T-helper 1 cell treated with Interleukin-12 subunit alpha and Interleukin-12 subunit beta and Interleukin-4 antibody, amounts not matched to agents 30 ng/mL and 1 ng/mL, for 36 hours (primary cell): ENCODE results near the gene MT1M. TPM values are rescaled to one million over a fixed set of nuclear protein-coding genes. Genes with fewer than 3 reads are reported as not detected.
"Not testable (repeated sequence)": the region's sequence is repeated elsewhere in the genome, so short reads cannot be mapped to it uniquely, and the experiment has no call there.

Source experiments
- intact Hi-C: fragments of 100-400 bp; cut with micrococcal nuclease; formaldehyde crosslinking; loops from one replicate; pipeline ENCODE4 v1.15.1; 2024
- total RNA-seq: library from RNA; stranded (reverse); gene quantifications from 2 replicates; pipeline ENCODE4 v1.2.3, GENCODE V29; 2022

MT1M gene
- total RNA-seq, result not detected in 2 replicates

DNA sequence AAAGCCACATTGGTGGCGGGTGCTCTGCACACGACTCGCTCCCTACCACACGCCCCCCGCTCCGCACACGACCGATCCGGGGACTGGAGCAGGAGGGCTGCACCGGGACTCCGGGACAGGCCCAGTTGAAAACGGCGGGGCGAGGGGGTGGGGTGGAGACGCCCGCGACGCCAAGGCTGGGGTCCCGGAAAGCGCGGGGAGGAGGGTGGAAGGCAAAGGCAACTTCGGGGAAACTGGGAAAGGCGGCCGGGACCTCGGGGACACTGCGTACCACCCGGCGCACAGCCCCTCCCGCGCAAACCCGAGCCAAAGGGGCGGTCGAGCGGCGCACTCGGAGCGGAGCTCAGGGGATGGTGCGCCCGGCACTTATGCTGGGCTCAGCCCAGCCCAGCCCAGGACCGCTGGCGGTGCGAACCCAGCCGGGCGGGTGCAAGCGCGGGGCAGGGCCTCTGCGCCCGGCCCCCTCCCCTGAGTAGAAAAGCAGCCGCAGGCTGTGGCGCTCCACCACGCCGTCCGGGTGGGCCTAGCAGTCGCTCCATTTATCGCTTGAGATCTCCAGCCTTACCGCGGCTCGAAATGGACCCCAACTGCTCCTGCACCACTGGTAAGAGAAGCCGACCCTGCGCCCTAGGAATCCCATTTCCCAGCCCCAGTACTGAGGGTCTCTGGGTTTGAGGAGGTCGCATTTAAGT lies at the start of gene MT1M:
Gene MT1M, plus strand, starts transcription at position 504 of the 692 bp plus-strand sequence. Its CDS starts 73 bp downstream, at position 577.
- intact Hi-C loops, result loop anchor here (1.0 kb wide), 1 partner anchor 55 kb away; no protein-coding TSS in a partner anchor

DNA sequence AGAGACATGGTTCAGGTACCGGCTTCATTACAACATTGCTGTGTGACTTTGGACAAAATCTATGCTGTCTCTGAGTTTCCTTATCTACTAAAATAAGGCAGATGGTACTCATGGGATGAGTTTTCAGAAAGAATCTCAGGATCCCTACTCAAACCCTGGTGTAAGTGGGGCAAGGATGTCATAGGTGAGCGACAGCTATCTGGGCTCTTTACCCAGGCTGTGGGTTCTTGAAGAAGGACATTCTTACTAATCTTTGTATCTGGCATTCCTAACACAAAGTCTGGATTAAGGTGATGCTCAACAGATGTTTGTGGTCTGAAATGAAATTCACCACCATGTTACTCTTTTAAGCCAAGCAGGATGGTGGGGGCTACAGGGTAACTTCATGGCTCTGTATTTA lies 49.5 kb upstream of the MT1M start:
- intact Hi-C loops, result not testable (repeated sequence)

DNA sequence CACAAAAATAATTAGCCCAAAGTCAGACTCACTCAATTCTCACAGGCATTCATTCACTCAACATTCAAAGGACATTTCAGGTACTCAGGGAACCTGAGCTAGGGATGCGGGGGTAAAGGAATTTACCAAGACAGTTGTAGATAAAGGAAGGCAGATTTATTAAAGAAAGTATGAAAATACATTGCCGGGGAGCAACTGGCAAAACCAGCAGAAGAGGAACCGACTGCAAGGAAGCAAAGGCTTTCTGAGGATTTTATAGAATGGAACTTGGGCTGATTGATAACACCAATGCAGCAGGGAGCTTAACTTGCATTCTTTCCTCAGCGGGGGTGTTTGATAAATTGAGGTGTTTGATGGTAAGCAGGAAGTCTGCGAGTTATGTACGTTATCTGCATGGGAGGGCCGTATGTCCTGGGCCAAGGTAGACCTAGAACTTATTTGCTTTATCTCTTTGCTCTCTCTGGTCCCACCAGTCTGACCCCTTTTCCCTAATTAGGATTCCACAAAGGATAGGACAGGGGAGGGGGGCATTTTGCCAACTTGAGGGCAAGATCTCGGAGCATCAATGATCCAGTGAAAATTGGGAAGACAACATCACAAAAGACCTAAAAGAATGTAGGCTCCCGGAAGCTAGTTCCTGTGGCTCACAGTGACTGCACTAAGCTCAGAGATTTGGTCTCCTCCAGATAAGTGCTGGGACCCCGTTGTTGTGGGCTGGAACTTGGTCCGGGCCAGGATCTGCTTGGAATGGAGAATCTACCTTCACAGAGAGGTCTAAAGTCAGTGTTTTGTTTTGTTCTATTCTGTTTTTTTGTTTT lies 48.9 kb upstream of the MT1M start:
- intact Hi-C loops, result no loop called here

DNA sequence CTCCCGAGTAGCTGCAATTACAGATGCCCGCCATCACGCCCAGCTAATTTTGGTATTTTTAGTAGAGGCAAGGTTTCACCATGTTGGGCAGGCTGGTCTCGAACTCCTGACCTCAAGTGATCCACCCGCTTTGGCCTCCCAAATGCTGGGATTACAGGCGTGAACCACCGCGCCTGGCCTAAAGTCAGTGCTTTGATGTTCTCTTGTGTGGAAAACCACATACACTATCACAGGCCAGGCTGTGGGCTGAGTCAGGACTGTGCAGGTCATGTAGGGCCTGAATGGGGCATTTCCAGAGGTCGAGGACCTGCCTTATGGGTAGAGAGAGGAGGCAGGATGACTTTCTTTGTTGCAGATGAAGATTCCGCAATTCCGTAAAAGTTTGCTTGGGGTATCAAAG lies 48.2 kb upstream of the MT1M start:
- intact Hi-C loops, result no loop called here

DNA sequence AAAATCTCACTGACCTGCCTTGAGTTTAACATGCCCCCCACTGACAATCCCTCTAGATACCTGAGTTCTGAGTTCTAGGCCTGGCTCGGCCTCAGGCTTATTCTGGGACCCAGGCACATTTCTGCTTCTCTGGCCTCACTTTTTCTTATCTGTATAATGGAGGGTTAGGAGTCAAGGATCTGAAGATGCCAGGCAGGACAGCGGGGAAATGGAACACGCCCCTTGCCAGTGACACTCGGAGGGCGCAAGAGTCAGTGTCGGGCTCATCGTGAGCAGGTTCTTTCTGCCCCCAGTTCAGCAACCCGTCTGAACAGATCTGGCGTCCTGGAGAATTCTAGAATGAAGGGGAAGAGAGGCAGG lies 43.7 kb upstream of the MT1M start:
- intact Hi-C loops, result no loop called here

DNA sequence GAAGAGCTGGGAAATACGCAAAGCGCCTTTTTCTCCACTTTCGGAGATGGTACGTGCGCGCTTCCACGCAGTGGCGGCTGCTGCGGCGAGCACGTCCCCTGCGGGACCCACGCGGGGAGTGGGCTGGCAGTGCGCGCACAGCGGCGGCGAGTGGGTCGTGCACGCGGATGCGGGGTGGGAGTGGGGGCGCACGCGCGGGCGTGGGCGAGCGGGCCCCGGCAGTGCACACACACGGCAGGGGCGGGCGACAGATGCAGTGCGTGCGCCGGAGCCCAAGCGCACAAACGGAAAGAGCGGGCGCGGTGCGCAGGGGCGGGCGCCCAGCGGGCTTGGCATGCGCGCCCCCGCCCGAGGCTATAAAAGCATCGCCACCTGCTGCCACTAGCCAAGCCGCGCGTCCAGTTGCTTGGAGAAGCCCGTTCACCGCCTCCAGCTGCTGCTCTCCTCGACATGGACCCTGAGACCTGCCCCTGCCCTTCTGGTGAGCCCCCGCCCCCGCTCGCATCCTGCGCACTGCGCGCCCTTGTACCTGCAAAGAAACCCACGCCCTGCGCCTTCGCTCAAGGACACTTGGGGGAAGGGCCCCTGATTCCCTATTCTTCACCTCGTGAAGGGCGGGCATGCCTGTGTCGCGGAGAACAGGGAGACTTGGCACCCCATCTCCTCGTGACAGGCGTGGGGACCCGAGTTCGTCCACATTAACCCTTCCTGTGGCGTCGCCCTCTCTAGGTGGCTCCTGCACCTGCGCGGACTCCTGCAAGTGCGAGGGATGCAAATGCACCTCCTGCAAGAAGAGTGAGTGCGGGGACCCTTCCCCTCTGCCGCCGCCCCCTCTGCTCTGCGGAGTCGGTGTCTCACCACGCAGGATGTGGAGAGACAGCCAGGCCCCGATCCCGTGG lies 43.1 kb upstream of the MT1M start, which contains the start of gene MT3:
Gene MT3, plus strand, starts transcription at position 388 of the 899 bp plus-strand sequence. Its CDS starts 63 bp downstream, at position 451.
- intact Hi-C loops, result no loop called here

DNA sequence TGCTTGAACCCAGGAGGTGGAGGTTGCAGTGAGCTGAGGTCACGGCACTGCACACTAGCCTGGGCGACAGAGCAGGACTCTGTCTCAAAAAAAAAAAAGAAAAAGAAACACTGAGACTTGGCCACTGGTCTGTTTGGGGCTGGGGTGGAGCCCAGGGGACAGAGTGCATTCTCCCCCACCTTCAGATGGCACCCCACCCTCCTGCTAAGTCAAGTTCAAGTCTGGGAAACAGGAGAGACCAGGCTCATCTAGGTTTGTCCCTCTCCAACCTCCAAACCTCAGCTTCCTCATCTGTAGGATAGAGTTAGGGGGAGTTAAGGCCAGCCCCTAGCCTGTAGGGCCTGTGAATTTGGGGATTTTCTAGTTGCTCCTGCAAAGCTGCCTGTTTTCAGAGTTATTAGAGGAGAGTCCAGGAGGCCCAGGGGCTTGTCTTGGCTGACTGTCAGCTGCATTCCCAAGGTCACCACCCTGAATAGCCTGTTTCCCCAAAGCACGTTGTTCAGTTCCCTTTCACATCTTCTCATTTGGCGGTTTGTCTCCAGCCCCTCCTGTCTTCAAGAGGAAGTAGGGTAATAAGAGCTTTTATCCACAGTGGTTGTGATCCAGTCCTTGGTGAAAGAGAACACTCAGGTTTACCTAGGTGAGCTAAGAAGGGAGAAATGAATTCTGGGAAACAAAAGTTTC lies 40.9 kb upstream of the MT1M start:
- intact Hi-C loops, result no loop called here

DNA sequence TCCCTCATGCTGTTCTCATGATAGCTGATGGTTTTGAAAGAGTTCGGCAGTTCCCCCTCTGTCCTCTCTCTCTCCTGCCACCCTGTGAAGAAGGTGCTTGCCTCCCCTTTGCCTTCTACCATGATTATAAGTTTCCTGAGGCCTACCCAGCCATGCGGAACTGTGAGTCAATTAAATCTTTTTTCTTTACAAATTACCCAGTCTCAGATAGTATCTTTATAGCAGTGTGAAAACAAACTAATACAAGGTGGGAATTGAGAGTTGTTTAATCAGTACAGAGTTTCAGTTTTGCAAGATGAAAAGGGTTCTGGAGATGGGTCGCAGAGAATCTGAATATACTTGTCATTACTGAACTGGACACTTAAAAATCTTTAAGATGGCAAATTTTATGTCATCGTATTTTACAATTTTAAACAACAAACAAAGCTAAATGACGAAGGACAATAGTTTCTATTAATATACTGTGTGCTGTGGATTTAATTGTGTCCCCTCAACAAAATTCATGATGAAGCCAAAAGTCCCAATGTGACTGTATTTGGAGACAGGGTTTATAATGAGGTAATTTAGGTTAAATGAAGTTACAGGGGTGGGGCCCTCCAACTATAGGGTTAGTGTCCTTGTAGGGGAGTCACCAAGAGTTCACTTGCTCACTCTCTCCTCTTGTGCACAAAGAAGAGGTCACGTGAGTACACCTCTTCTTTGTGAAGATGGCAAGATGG lies 38.7 kb upstream of the MT1M start:
- intact Hi-C loops, result no loop called here

DNA sequence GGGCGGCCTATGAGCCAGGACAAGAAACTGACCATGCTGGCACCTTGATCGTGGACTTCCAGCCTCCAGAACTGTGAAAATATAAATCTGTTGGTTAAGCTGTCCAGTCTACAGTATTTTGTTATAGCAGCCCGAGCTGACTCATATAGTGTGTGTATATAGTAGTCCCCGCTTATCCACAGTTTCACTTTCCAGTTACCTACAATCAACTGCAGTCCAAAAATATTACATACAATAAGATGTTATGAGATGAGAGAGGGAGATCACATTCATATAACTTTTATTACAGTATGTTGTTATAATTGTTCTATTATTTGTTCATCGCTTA lies 38.2 kb upstream of the MT1M start:
- intact Hi-C loops, result no loop called here

DNA sequence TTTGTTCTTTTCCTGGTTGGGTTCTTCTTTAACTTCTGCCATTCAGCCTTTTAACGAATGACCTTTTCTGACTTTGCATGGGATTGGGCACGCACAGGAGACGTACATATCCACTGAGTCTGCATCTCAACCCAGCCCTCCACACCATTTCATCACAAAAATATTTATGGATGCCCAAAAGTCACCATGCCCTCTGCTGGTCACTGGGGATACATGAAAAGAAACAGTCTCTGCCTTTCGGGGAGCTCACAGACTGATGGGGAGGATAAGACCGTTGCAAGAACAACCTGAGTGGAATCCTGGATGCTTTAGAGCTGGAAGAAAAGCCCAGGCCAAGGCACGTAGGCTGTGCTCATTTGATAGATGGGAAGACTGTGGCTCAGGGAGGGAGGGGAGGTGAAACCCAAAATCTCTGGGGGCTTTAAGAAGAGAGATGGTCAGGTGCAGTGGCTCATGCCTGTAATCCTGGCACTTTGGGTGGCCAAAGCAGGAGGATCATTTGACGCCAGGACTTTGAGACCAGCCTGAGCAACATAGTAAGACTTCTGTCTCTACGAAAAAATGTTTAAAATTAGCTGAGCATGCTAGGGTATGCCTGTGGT lies 32.0 kb upstream of the MT1M start:
- intact Hi-C loops, result loop anchor here (1.0 kb wide), 2 partner anchors 23 to 86 kb away; no protein-coding TSS in a partner anchor

DNA sequence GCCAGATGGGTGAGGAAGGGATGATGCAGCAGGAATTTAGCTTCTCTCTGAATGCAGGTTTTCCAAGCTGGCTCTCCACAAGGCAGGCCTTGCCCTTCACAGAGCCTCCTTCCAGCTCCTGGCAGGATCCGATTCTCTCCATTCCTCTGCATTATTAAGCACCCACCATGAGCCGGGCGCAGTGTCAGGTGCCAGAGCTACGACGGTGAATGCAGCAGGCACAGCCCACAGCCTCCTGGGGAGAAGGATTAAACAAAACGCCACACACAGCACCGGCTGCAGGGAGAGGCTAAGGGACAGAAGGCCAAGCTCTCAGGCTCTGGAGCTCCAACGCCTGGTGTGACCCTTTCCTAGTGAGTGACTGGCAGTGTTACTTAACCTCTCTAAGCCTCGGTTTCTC lies 31.1 kb upstream of the MT1M start:
- intact Hi-C loops, result no loop called here

DNA sequence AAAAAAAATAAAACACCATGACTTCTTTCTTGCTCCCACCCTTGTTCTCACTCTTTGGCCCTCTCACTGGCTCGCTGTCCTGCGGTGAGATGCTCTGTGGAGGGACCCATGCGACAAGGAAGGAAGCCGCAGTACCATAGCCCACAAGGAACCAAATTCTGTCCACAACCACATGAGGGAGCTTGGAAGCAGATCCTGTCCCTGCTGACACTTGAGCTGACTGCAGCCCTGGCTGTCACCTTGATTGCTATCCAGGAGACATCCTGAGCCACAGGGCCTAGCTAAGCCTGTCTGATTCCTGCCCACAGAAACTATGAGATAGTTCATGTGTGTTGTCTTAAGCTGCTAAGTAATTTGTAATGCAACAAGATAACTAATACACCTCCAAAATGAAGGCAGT lies 28.9 kb upstream of the MT1M start:
- intact Hi-C loops, result no loop called here

DNA sequence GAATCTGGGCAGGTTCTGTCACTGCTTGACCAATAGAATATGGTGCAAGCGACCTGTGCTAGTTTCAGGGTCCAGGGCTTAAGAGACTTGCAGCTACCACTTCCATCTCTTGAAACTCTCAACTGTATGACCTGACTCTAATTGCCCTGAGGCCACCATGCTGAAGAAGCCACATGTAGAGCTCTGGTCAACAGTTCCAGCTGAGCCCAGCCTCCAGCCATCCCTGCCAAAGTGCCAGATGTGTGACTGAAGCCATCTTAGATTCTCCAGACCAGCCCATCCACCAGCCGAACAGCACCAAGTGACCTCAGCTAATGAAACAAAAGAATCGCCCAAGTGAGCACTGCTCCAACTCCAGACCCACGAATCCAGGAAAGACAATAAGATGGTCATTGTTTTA lies 27.5 kb upstream of the MT1M start:
- intact Hi-C loops, result loop anchor here (5.0 kb wide), 2 partner anchors 403 to 1132 kb away; partner anchors contain the start of gene KATNB1

DNA sequence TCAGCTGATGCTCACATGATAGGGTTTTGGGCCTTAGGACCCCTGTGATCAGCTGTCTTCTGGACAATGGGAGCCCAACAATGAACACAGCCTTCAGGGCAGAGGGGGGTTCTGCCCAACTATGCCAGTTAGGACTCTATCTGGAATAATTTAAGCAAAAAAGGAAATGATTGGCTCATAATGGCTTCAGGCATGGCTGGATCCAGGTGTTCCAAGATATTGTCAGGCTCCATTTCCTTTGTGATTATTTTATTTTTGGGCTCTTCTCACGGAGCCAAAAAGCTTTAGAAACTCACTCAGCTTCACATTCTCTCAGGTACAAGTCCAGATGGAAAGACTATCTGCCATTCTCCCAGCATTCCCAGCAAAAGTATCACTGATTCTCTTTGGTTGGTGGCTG lies 27.0 kb upstream of the MT1M start:
- intact Hi-C loops, result loop anchor here (5.0 kb wide), 2 partner anchors 403 to 1132 kb away; partner anchors contain the start of gene KATNB1

DNA sequence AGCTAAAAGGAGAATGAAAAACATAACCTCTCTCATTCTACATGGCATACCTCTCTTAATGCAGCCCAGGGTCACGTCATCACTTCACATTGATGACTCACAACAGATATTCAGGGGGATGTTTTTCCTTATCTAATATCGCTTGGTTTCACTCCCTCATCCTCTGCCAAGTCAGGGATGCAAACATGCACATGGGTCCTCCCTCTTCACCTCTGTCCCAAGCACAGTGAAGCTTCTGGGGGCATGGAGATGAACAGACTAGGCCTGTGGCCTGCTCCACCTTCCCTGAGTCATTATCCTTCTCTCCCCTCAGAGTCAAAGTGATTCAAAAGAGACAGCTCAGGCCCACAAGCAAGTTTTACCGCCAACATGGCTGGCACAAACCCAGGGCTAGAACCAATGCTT lies 26.4 kb upstream of the MT1M start:
- intact Hi-C loops, result loop anchor here (5.0 kb wide), 2 partner anchors 404 to 1131 kb away; partner anchors contain the start of gene KATNB1

DNA sequence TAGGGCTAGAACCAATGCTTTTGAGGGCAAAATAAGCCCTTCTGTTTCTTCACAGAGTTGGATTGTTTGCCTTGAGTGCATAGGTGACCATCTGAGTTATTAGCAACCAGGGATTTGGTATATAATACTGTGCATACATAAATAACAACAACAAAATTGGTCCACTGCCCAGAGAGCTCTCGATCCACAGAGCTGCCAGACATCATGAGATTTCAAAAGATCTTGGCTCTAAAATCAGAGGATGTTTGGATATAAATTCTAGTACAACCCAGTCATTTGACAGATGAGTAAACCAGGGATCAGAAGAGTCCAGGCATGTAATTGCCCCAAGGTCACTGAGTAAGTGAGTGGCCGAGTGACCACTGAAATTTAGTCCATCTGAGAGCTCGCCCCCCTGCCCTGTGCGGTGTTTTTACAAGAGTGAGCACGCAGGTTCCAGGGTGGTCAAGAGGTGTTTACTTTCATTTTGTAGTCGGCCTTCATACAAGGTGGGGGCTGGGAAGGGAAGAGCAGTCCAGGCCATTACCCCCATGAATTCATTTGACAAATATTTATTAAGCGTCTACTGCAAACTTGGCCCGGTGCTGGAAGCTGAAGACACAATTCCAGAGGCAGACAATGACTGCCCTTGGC lies 25.9 kb upstream of the MT1M start:
- intact Hi-C loops, result loop anchor here (5.0 kb wide), 2 partner anchors 404 to 1131 kb away; partner anchors contain the start of gene KATNB1

DNA sequence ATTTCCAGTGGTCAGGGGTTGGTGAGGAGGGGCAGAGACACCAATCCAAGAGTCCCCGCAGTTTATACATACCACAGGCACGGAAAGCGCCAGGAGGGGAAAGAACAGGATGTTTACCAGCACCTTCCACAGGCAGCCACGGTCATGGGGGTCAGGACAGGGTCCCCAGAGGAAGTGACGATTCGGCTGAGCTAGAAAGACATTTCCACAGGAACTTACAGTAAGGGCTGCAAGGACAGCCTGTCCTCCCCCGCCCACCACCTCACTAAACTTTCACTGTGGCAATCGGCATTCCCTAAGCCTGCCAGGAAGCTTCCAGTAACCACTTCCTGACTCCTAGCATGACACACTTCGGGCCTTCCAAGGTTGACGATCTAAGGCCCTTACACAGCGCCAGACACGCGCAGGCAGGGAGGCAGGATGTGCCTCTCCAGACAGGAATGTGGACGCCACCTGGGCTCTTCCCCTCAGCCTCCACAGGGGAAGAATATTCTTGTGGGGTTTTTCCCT lies 25.3 kb upstream of the MT1M start:
- intact Hi-C loops, result loop anchor here (5.0 kb wide), 2 partner anchors 405 to 1130 kb away; partner anchors contain the start of gene KATNB1

DNA sequence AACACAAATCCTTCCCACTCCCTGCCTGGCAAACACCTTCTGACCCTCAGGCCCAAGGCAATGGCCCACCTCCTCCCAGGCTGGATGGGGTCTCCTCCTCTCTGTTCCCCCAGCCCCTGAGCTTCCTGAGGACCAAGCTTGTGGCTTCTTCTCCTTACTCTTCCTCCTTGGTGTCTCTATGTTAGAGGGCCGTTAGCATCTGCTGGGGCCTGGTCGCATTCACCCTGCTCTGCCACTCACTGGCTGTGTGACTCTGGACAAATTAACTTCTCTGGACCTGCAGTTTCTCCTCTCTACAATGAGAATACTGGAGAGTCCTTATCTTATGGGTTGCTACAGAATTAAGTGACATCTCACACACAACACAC lies 24.8 kb upstream of the MT1M start:
- intact Hi-C loops, result loop anchor here (1.0 to 5.0 kb wide), 14 partner anchors 10 to 1130 kb away; partner anchors contain the start of genes HERPUD1, KATNB1, MT1E and MT1F
